HG03342 (cell line): ENCODE results near the gene PIBF1.
A peak's percentile ranks its signal among the peaks of the same experiment; 100 is the strongest.
"Not testable (repeated sequence)": the region's sequence is repeated elsewhere in the genome, so short reads cannot be mapped to it uniquely, and the experiment has no call there.

Experiments
- ATAC-seq: cut with Tn5 transposase; IDR thresholded peaks from one replicate; pipeline ENCODE4 v1.9.1; 2021; ENCODE audit warnings: mild to moderate bottlenecking, moderate library complexity; ENCODE audit not compliant: unreplicated experiment

Gene PIBF1

GRCh38 chr13:72901546-72901945, 119.6 kb downstream of the PIBF1 start:
- not testable (repeated sequence) for ATAC-seq

GRCh38 chr13:72908416-72908815, 126.5 kb downstream of the PIBF1 start:
- ATAC-seq = no peak

GRCh38 chr13:72911981-72912380, 130.0 kb downstream of the PIBF1 start:
- ATAC-seq = no peak

GRCh38 chr13:72920097-72920496, 138.2 kb downstream of the PIBF1 start:
- ATAC-seq = no peak

GRCh38 chr13:72931311-72931710, 149.4 kb downstream of the PIBF1 start:
- ATAC-seq = no peak

GRCh38 chr13:72932250-72932649, 150.3 kb downstream of the PIBF1 start:
- no peak for ATAC-seq

GRCh38 chr13:72946267-72946666, 164.3 kb downstream of the PIBF1 start:
- not testable (repeated sequence) for ATAC-seq

GRCh38 chr13:72952529-72953141, 170.7 kb downstream of the PIBF1 start:
- ATAC-seq = no peak

- ATAC-seq = no peak
Observed at GRCh38 chr13:72953391-72953965, 171.5 kb downstream of the PIBF1 start.

- ATAC-seq = no peak
Observed at GRCh38 chr13:72959643-72960042, 177.7 kb downstream of the PIBF1 start.

GRCh38 chr13:72960114-72960513, 178.2 kb downstream of the PIBF1 start:
- ATAC-seq = no peak

GRCh38 chr13:72960541-72960940, 178.6 kb downstream of the PIBF1 start:
- ATAC-seq = no peak

GRCh38 chr13:72963762-72964161, 181.8 kb downstream of the PIBF1 start:
- peak; percentile 85 for ATAC-seq

GRCh38 chr13:72970301-72970880, 188.5 kb downstream of the PIBF1 start:
- ATAC-seq = no peak

- ATAC-seq = no peak
Observed at GRCh38 chr13:72970956-72971355, 189.0 kb downstream of the PIBF1 start.

GRCh38 chr13:72973234-72973633, 191.3 kb downstream of the PIBF1 start:
- no peak for ATAC-seq

- ATAC-seq = no peak
Observed at GRCh38 chr13:72983085-72983768, 201.3 kb downstream of the PIBF1 start.

- ATAC-seq = no peak
Observed at GRCh38 chr13:72985610-72986009, 203.7 kb downstream of the PIBF1 start.

GRCh38 chr13:72986197-72986596, 204.3 kb downstream of the PIBF1 start:
- ATAC-seq = no peak

GRCh38 chr13:72990953-72991352, 209.0 kb downstream of the PIBF1 start:
- no peak for ATAC-seq

- no peak for ATAC-seq
Observed at GRCh38 chr13:72998012-72998411, 216.1 kb downstream of the PIBF1 start.
